WI38 (cell line): Measurements from ENCODE around the gene FGD3.
"Not testable (repeated sequence)": the region's sequence is repeated elsewhere in the genome, so short reads cannot be mapped to it uniquely, and the experiment has no call there.

Experiments
- H3K4me3 ChIP-seq: 2 replicates; pipeline ENCODE4 v1.5.1; 2011; ENCODE audit warnings: low read depth, mild to moderate bottlenecking, control low read depth, low read length
- CTCF ChIP-seq: IDR thresholded peaks from 2 replicates; pipeline ENCODE4 v1.5.1; 2012; ENCODE audit warnings: low read depth, mild to moderate bottlenecking, control low read depth, low read length

FGD3 gene

GRCh38 chr9:93010704-93011103 is 63.4 kb downstream of the FGD3 start:
- TF ChIP-seq CTCF = no peak
- H3K4me3 ChIP-seq = no peak overlapping the region

- no peak for TF ChIP-seq CTCF
- H3K4me3 ChIP-seq = no peak overlapping the region
Measured at GRCh38 chr9:93011114-93011513, 63.8 kb downstream of the FGD3 start.

GRCh38 chr9:93012963-93013855 is 65.9 kb downstream of the FGD3 start:
- H3K4me3 ChIP-seq = no peak overlapping the region
- TF ChIP-seq CTCF = no peak

GRCh38 chr9:93013856-93014582 is 66.7 kb downstream of the FGD3 start:
- TF ChIP-seq CTCF = no peak

GRCh38 chr9:93015190-93015589 is 67.9 kb downstream of the FGD3 start:
- not testable (repeated sequence) for H3K4me3 ChIP-seq

More at GRCh38 chr9:93013856-93014582, 66.7 kb downstream of the FGD3 start:
- no peak overlapping the region for H3K4me3 ChIP-seq

- H3K4me3 ChIP-seq = no peak overlapping the region
- TF ChIP-seq CTCF = no peak
Measured at GRCh38 chr9:93017621-93018020, 70.3 kb downstream of the FGD3 start.

- no peak overlapping the region for H3K4me3 ChIP-seq
- TF ChIP-seq CTCF = no peak
Measured at GRCh38 chr9:93020151-93020550, 72.8 kb downstream of the FGD3 start.
